Activated T-cell treated with anti-CD3 and anti-CD28 coated beads, Interleukin-2, amount 50 U/mL, for 4 hours (primary cell): ENCODE data around the gene PUM2. TPM values are rescaled to one million over a fixed set of nuclear protein-coding genes. Genes with fewer than 3 reads are reported as not detected.

ENCODE experiments used
- ATAC-seq, 2 donors: fragments of 200-7000 bp; cut with Tn5 transposase; one replicate each; pipeline ENCODE4 v1.10.0; 2021
- DNase-seq: peaks from one replicate; pipeline ENCODE4 v3.0.0-alpha.2; 2020
- H3K27me3 Mint-ChIP-seq: one replicate; pipeline ENCODE4 v1.8.0; 2021; ENCODE audit warnings: low read depth, mixed read lengths
- H3K36me3 Mint-ChIP-seq: one replicate; pipeline ENCODE4 v1.8.0; 2022; ENCODE audit warnings: mixed read lengths; ENCODE audit not compliant: insufficient read depth
- H3K4me1 Mint-ChIP-seq: one replicate; pipeline ENCODE4 v1.8.0; 2021; ENCODE audit warnings: low read depth, mixed read lengths
- H3K4me3 Mint-ChIP-seq: one replicate; pipeline ENCODE4 v1.8.0; 2021; ENCODE audit warnings: mild to moderate bottlenecking, moderate library complexity, mixed read lengths
- H3K9me3 Mint-ChIP-seq: one replicate; pipeline ENCODE4 v1.8.0; 2021; ENCODE audit warnings: mixed read lengths
- total RNA-seq, 3 donors: library from RNA; stranded (reverse); gene quantifications; one replicate each; pipeline ENCODE4 v1.2.1, GENCODE V29; 2021

The PUM2 gene
- total RNA-seq, 3 donors from 2014 or later, result 88.1 to 92.6 (median 91.3) TPM

GRCh38 chr2:20198796-20199632 lies 151.6 kb downstream of the PUM2 start:
- DNase-seq (no peak), ATAC-seq (no peak)
- Mint-ChIP-seq H3K27me3 (no peaks in the 10 kb centered on the region), H3K36me3 (no peaks in the 10 kb centered on the region), H3K4me1 (no peaks in the 10 kb centered on the region), H3K4me3 (no peak overlapping the region), H3K9me3 (no peaks in the 10 kb centered on the region)

Other genes starting within 250 kb of the PUM2 start
- gene SDC1, start 125.7 kb downstream of the PUM2 start, total RNA-seq, result under 1 TPM; 0.33 to 0.73 (median 0.66) TPM
- 10 to 100 TPM; 14.2 to 14.6 (median 14.2) TPM for gene RHOB, start 96.2 kb upstream of the PUM2 start, total RNA-seq